ENCODE results near the gene SNORC. TPM values are rescaled to one million over a fixed set of nuclear protein-coding genes. Genes with fewer than 3 reads are reported as not detected.
"Not testable (repeated sequence)": the region's sequence is repeated elsewhere in the genome, so short reads cannot be mapped to it uniquely, and the experiment has no call there.

Gene SNORC
- total RNA-seq, 1 experiment from 2014 or later, result 0.61 TPM

DNA sequence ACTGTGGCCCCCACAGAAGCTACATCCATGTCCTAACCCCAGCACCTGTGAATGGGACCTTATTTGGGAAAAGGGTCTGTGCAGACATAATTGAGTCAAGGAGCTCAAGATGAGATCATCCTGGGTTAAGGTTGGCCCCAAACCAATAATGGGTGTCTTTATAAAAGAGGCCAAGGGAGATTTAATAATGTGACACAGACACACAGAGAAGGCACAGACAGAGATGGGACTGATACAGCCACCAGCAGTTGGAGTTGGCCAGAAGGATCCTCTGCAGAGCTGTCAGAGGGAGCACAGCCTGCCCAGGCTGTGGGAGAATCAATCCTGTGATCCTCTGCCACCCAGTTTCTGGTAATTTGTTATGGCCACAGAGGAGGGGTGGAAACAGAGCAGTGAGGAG is 26.0 kb downstream of the SNORC start:
- no peak for DNase-seq (ENCODE audit: low read depth)

DNA sequence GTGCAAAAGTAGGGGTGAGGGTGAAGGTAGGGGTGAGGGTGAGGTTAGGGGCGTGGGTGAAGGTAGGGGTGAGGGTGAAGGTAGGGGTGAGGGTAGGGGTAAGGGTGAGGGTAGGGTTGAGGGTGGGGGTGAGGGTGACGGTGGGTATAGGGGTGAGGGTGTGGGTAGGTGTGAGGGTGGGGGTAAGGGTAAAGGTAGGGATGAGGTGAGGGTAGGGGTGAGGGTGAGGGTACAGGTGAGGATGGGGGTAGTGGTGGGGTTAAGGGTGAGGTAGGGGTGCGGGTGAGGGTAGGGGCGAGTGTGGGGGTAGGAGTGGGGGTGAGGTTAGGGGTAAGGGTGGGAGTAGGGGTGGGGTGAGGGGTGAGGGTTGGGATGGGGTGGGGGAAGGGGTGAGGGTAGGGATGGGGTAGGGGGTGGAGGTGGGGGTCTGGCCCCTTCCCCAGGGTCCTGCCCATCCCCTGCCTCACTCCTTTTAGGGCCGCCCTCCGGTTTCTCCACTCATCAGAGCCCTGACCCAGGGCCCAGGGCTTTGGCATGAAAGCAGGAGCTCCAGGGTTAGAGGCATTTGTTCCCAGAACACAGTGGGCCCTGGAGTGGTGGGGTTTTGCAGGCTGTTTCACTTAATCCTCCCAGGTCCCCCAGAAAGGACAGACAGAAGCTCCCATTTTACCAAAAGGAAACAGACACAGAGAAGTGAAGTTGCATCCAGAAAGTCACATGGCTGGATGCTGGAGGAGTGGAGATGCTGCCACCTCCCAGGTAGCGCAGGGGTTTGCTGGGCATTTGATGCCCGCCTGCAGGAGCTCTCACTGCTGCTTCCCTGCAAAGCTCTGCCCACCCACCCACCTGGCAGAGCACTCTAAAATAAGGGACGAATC is 26.9 kb downstream of the SNORC start:
- no peak for DNase-seq (ENCODE audit: low read depth)

DNA sequence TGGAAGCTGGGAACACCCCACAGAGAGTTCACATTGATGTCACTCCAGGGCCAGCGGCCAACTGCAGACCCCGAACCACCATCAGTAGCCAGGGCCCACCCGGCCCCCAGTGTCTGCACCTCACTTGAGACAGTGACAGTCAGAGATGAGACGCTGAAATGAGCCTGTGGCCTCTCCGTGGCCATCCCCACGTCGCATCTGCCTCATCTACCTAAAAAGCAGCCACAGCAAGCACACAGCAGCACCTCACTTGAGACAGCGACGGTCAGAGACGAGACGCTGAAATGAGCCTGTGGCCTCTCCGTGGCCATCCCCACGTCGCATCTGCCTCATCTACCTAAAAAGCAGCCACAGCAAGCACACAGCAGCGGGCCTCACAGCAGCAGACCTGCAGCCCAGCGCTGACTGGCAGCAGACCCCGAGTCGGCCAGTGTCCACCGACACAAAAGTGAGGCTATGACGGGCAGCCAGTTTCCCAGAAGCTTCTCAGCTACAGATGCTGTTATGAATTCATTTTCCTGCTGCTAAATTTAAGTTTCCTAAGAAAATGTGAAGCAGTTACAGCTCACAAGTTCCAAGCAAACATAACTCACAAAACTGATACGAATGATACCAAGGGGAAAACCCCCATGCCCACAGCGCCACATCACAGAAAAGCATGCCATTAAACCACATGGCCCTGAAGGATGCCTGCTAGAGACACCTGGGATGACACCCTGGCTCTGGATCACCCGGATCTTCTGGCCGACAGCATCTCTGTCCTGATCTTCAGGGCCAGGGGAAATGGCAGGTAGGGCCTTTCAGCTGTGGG is 27.7 kb downstream of the SNORC start:
- no peak for DNase-seq (ENCODE audit: low read depth)

DNA sequence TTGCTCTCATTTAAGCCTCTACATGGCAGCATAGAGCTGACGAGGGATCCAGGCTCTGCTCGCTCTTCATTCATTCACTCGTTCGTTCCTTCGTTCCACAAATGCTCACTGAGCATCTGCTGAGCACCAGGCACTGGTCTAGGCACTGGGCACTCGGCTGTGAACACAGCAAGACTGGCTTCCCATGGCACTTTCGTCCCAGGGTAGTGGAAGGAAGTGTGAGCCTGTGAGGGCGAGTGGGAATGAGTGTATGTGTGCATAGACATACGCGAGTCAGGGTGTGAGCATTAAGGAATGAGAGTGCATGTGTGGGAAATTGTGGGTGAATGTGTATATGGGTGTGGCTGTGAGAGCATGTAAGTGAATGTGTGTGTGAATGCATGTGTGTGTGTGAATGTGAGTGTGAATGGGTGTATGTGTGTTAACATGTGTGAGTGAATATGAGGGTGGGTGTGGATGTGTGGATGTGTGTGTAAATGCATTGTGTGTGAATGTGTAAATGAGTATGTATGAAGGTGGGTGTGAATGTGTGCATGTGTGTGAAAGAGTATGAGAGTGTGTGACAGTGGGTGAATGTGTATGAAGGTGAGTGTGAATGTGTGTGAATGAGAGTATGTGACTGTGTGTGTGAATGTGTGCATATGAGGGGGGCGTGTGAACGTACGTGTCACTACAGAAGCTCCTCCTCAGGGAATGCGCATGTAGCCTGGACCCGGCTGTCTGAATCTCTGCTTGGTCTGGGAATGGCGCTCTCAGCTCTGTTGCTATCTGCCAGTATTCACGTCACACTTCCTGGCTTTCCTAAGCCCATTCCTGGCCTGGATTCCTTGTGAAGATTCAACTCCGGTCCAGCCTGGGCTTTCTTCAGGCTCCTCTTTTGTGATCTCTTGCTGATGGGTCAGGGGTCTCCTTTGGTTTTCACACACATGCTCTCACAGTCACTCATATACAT is 28.8 kb downstream of the SNORC start:
- DNase-seq (ENCODE audit: low read depth), result peak; percentile 15

DNA sequence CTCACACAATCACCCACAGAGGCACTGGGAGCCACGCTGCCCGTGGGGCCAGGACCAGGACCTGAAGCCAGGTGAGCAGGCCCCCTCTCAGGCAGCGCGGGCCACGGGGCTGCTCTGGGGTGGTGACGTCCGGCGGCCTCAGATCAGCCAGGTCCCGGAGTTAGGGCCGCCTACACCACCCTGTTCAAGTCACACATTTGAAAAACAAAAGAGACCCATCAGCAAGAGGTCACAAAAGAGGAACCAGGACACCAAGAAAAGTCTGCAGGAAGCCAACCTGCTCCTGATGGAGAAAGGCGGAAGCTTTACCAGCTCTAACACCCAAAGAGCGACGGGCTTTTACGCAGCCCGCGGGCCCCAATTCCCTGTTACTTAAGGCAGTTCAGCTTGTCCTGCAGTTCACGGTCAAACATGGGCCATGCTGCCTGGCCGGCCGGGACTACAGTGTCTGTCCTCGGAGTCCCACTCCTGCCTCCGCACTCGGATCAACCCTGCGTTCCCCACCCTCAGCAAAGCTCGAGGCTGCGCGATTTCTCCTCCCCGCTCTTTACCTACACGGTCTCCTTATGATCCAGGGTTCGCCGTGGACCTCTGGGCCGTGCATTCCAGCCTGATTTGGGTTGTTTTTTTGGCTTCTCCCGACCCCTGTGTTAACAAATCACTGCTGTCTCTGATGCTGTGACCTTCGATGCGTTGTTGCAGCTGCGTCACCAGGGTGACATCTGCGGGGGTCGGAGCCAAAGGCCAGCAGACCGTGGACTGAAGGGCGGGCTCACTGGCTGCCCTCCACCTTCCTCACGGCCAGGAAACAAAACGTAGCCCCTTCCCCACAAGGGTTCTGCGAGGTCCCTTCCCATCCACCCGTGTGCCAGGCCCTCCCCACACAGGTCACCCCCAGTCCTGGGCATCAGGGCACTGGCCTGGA is 31.0 kb downstream of the SNORC start:
- DNase-seq (ENCODE audit: low read depth), result no peak

DNA sequence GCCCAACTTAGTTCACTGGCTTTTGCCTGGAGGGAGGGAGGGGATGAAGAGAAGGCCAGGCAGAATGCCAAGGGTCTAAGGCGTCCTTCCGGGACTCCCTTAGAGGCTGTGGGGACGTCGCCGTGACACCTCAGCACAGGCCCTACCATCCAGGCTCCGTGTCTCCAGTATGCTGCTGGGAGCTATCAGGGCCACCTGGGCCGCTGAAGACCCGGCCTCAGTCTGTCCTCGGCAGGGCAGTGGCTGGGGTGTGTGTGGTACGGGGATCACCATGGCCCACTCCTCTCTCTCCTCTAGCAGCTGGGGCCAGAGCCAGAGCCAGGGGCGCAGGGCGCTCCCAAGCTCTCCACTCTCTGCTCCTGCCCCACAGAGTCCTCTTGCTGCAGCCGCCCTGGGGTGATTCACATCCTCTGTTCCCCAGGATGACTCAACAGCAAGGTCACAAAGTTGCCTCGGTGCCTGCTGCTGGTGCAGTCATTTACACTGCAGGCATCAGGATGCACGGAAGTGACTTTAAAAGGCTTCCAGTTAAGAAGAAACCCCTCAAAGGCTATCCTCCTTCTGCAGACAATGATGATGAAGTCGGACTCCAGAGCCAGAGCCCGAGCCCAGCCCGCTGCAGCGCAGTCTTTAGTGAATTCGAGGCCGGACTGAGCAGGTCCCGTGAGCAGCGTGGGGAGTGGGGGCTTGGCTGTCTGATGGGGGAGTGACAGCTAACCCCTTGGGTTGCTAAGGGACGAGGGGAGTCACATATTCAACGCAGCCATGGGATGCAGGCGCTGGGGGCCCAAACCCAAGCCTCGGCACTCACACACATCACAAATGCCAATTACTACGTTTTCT is 31.9 kb downstream of the SNORC start:
- peak; percentile 96 for DNase-seq (ENCODE audit: low read depth)

DNA sequence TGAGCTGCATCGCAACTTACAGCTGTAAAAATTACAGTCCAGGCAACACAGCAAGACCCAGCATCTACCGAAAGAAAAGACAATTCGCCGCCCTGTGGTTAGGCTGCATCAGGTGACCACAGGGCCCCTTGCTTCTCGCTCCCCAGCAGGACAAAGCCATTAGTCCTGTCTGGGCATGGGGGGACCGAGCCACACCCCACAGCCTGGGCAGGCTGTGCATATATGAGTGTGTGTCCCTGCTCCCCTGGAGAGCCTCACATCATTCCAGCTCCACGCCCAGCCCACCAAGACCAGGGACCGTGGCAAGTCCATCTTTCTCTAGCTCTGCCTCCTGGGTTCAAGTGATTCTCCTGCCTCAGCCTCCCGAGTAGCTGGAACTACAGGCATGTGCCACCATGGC is 33.9 kb downstream of the SNORC start:
- no peak for DNase-seq (ENCODE audit: low read depth)

DNA sequence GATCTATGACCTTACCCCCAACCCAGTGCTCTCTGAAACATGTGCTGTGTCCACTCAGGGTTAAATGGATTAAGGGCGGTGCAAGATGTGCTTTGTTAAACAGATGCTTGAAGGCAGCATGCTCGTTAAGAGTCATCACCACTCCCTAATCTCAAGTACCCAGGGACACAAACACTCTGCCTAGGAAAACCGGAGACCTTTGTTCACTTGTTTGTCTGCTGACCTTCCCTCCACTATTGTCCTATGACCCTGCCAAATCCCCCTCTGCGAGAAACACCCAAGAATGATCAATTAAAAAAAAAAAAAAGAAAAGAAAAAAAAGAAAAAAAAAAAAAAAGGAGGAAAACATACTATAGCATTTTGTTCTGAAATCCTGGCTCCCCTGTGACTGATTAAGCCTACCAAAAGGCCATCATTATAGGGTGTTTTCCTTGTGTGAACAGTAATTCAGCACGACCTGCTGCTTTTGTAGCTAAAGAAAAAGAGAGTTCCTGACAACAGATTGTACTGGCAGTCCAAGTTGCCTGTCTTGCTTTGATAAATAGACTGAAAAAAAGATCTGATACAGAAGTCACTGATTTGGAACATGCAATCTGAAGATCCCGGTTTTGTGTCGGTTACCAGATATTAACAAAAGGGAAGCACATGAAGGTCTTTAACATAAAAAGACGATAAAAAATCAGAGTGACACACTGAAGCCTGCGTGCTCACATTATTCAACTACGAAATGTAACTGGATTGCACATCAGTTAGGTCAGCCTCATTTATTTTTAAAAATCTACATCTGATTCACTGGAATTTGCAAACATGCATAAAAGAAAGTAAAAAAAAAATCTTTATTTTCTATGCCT is 37.0 kb downstream of the SNORC start:
- not testable (repeated sequence) for DNase-seq (ENCODE audit: low read depth)

DNA sequence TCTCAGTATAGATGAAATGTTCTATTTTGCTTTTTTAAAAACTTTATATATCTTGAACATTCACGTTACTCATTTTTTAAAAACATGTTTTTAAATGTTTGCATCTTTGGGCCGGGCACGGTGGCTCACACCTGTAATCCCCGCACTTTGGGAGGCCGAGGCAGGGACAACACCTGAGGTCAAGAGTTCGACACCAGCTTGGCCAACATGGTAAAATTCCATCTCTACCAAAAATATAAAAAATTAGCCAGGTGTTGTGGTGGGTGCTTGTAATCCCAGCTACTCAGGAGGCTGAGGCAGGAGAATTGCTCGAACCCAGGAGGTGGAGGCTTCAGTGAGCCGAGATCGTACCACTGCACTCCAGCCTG is 37.6 kb downstream of the SNORC start:
- DNase-seq (ENCODE audit: low read depth), result not testable (repeated sequence)

DNA sequence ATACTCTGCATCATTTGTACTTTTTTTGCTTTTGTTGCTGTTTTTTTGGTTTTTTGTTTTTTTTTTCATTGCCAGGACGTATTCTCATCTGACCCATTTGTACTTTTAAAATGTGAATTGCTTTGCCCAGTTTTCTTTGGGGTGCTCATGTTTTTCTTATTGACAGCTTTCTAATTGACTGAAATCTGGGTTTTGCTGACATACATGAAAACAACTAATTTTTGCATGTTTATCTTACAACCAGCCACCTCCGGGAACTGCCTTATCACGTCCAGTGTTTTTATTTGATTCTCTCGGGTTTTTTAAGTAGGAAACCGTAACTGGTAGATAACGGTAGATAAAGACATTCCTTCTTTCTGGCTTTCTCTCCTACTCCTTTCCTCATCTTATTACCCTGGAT is 38.6 kb downstream of the SNORC start:
- DNase-seq (ENCODE audit: low read depth), result no peak

DNA sequence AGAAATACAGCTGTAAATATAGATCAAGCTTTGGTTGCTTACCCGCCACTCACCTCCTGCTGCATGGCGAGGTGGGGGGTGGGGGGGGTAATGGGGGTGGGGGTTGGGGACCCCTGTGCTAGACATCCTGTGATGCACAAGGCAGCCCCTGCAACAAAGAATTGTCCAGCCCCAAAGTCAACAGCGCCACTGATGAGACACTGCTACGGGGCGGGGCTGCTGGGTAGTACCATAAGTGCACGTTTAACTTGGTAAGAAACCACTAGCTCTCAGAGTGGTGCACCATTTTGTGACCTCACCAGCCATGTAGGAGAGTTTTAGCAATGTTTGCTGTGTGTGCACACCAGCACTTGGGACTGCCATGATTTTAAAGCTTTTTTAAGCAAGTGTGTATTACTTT is 40.3 kb downstream of the SNORC start:
- no peak for DNase-seq (ENCODE audit: low read depth)

DNA sequence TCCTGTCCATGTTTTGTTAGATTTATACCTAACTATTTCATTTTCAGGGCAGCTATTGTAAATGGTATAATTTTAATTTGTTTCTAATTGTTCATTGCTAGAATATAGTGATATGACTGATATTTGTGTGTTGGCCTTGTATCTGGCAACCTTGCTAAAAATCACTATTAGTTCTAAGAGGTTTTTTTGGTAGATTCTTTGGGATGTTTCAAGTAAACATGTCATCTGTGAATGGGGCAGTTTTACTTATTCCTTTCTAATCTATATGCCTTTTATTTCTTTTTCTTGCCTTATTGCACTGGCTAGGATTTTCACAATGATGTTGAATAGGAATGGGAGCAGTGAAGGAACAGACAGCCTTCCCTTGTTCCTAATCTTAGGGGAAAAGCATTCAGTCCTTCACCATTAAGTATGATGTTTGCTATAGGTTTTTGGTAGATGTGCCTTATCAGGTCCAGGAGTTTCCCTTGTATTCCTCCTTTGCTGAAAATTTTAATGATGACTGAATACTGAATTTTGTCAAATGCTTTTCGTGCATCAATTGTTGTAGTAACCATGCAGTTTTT is 41.7 kb downstream of the SNORC start:
- DNase-seq (ENCODE audit: low read depth), result no peak

DNA sequence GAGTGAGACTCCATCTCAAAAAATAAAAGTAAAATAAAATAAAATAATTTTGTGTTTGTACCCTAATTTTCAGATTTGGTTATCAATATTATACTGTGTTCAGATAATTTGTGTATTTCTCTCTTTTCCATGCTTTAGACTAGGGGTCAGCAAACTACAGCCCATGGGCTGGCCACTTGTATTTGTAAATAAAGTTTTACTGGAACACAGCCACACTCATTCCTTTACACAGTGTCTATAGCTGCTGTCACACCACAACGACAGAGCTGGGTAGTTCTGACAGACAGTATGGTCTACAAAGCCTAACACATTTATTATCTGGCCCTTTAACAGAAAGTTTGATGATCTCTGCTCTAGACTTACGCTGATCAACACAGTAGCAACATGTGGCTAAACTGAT is 43.8 kb downstream of the SNORC start:
- no peak for DNase-seq (ENCODE audit: low read depth)

DNA sequence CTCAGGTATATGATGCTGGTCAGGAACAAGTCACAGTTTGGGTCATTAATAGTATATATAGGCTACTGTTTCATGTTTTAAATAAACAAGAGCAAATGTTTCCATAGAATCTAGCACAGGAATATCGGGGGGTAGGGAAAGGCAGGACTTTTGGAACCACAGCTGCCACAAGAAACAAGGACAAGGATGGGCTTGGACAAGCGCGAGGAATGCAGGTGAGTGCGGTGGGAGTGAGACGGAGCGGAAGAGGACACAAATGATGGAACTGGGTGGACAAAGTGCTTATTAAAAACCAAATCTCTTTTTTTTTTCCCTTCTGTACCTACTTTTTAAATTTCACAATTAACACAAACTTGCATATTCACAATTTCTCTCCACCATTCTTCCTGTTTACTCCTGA is 49.1 kb downstream of the SNORC start:
- DNase-seq (ENCODE audit: low read depth), result no peak

DNA sequence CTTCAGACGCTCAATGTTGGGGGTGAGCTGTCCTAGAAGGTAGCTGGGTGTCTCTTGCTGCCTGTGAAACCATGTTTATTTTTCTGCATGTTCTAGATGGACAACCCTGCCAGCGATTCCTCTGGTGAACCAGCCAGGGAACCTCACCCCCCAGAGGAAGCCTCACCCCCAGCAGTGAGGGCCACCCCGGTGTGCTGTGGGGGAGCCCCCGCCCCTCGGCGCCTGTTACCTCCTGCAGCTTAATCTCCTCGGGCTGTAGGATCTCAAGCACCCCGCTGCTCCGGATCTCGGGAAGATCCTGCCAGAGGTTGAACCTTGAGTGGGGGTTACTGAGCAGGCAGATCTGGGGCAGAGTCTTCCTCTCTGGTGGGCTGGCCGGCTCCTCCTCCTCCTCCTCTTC is 50.0 kb downstream of the SNORC start:
- DNase-seq (ENCODE audit: low read depth), result no peak

DNA sequence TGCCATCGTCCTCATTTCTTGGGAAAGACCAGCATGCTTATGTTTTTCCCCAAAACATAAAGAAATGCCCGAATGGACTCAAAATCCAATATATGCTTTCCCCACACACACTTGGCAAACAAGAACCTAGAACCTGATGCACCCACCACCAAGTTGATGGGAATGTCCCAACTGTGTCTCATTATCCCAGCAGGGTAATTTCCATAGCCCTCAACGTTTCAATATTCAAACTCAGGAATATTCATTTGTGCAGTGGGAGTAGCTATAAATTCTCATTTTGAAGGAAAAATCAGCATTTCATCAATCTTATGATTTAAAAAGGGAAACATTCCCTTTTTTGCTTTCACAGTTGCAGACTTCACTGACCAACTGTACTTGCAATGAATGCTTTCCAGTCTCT is 50.7 kb downstream of the SNORC start:
- DNase-seq (ENCODE audit: low read depth), result no peak

DNA sequence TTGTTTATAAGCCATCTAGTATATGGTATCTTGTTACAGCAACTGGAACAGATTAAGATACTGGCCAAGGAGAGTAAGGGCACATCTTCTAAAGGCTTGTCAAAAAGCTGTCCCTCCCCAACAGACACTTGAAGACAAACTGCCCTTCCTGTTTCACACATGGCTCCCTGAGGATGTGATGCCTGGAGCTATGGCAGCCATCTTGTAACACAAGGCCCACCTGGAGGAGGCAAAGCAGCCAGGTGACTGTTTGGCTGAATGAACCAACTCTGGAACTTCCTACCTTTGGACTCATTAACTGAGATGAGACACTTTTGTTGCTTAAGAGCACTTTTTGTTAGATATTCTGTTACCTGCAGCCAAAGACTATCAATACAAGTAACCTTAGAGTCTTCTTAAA is 54.4 kb downstream of the SNORC start:
- no peak for DNase-seq (ENCODE audit: low read depth)

DNA sequence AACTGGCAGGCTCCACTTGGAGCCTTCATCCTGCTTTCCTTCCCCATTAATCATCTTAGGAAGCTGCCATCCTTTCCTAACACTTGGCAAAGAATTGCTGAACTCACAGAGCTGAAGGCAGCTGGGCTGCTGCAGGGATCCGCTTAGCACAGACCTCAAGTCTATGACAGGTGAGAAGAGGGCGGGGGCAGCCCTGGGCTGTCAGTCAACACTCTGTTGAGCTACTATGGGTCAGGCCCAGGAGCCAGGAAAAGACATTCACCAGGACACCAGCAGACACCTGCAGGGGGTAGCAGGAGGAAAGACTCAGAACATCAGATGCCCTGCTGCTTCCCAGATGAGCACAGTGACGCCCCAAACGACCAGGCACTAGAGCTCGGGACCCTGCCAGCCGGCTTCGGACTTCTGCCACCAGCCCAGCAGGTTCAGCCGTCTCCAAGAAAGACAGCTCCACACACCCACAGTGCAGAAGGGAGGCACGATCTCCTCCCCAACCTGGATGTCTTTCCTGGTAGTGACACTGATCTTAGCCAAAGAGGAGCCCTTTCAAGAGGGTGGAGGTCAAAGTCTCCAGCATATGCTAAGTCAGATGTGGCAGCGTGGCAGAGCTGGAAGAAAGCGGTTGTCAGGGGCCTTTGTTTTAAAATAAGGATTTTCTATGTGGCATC is 55.2 kb downstream of the SNORC start:
- DNase-seq (ENCODE audit: low read depth), result no peak

Data from HT1080 (cell line).